SK-N-MC (cell line): ENCODE results near the gene IFNGR2.

Experiments
- EZH2 ChIP-seq: fragments of 200-600 bp; sonication (generic); IDR thresholded peaks from one replicate; pipeline ENCODE4 v1.6.1; 2017; ENCODE audit warnings: antibody characterized with exemption
- FOXP2 ChIP-seq: optimal IDR thresholded peaks from 2 replicates; pipeline ENCODE3; 2011; ENCODE audit warnings: mild to moderate bottlenecking, moderate library complexity; ENCODE audit not compliant: insufficient read depth; ENCODE audit errors: extremely low read length, control extremely low read depth
- POLR2AphosphoS5 ChIP-seq: IDR thresholded peaks from 2 replicates; pipeline ENCODE4 v1.6.1; 2012; ENCODE audit warnings: mild to moderate bottlenecking, low read depth, low read length, borderline replicate concordance

- TF ChIP-seq EZH2 (no peak), POLR2AphosphoS5 (no peak), FOXP2 (no peak)
Observed at GRCh38 chr21:33437140-33437539, 33.9 kb downstream of the IFNGR2 start.
